Neural cell (in vitro differentiated cells): ENCODE measurements around the gene OFD1. TPM values are rescaled to one million over a fixed set of nuclear protein-coding genes. Genes with fewer than 3 reads are reported as not detected.

Experiments used
- H2AFZ ChIP-seq: fragments of 200-600, 300-800 bp; sonication (generic), shearing (Covaris generic); 2 replicates; pipeline ENCODE4 v1.6.0; 2014; ENCODE audit warnings: low read depth, mild to moderate bottlenecking, antibody characterized with exemption, low read length, moderate library complexity
- H3F3A ChIP-seq: fragments of 200-600 bp; shearing (Covaris generic); 2 replicates; pipeline ENCODE4 v1.6.1; 2016; ENCODE audit warnings: mild to moderate bottlenecking, moderate library complexity, mixed read lengths, antibody characterized with exemption, low read length; ENCODE audit not compliant: insufficient read depth, poor library complexity, severe bottlenecking
- H3K27ac ChIP-seq: fragments of 200-600, 300-800 bp; sonication (generic), shearing (Covaris generic); 2 replicates; pipeline ENCODE4 v1.5.1; 2014; ENCODE audit warnings: mild to moderate bottlenecking, low read length, moderate library complexity
- H3K27me3 ChIP-seq: fragments of 300-800, 200-600 bp; sonication (generic), shearing (Covaris generic); 2 replicates; pipeline ENCODE4 v1.6.0; 2014; ENCODE audit warnings: mild to moderate bottlenecking, low read depth, low read length, moderate library complexity; ENCODE audit not compliant: insufficient read depth
- H3K36me3 ChIP-seq: fragments of 300-800, 200-600 bp; sonication (generic), shearing (Covaris generic); 2 replicates; pipeline ENCODE4 v1.5.1; 2014; ENCODE audit warnings: mild to moderate bottlenecking, antibody characterized with exemption, low read length, moderate library complexity; ENCODE audit not compliant: insufficient read depth
- H3K4me2 ChIP-seq: fragments of 300-800, 200-600 bp; sonication (generic), shearing (Covaris generic); 2 replicates; pipeline ENCODE4 v1.6.0; 2014; ENCODE audit warnings: mild to moderate bottlenecking, low read length
- H3K4me3 ChIP-seq: fragments of 300-800, 200-600 bp; sonication (generic), shearing (Covaris generic); 2 replicates; pipeline ENCODE4 v1.5.1; 2014; ENCODE audit warnings: mild to moderate bottlenecking, low read length, moderate library complexity
- H3K79me2 ChIP-seq: fragments of 200-600 bp; shearing (Covaris generic); replicated peaks from 2 replicates; pipeline ENCODE4 v1.6.0; 2014; ENCODE audit warnings: mild to moderate bottlenecking, low read length, moderate library complexity; ENCODE audit not compliant: insufficient read depth
- H3K9ac ChIP-seq: fragments of 300-800, 200-600 bp; sonication (generic), shearing (Covaris generic); 2 replicates; pipeline ENCODE4 v1.6.1; 2016; ENCODE audit warnings: mild to moderate bottlenecking, low read length, mixed read lengths
- H3K9me2 ChIP-seq: fragments of 200-600 bp; shearing (Covaris generic); 2 replicates; pipeline ENCODE4 v1.6.1; 2016; ENCODE audit warnings: mild to moderate bottlenecking, low read length, mixed read lengths; ENCODE audit not compliant: insufficient read depth
- H3K9me3 ChIP-seq: fragments of 200-600, 300-800 bp; sonication (generic), shearing (Covaris generic); 2 replicates; pipeline ENCODE4 v1.6.1; 2016; ENCODE audit warnings: mild to moderate bottlenecking, mixed run types, low read length, moderate library complexity, mixed read lengths
- H4K20me1 ChIP-seq: fragments of 200-600 bp; shearing (Covaris generic); 2 replicates; pipeline ENCODE4 v1.6.1; 2016; ENCODE audit warnings: mild to moderate bottlenecking, mixed run types; ENCODE audit not compliant: insufficient read depth
- EP300 ChIP-seq: fragments of 450-650 bp; conservative IDR thresholded peaks from 2 replicates; pipeline ENCODE4 v1.6.1; 2014; ENCODE audit warnings: antibody characterized with exemption, mild to moderate bottlenecking, moderate library complexity; ENCODE audit not compliant: poor library complexity, severe bottlenecking
- EZH2 ChIP-seq: fragments of 200-600, 300-800 bp; shearing (Covaris generic), sonication (generic); IDR thresholded peaks from 2 replicates; pipeline ENCODE4 v1.6.1; 2014; ENCODE audit warnings: antibody characterized with exemption, low read length, borderline replicate concordance, mild to moderate bottlenecking; ENCODE audit not compliant: insufficient read depth, poor library complexity, severe bottlenecking
- MXI1 ChIP-seq: fragments of 450-650 bp; conservative IDR thresholded peaks from 2 replicates; pipeline ENCODE4 v1.6.1; 2014; ENCODE audit warnings: antibody characterized with exemption, mild to moderate bottlenecking; ENCODE audit not compliant: poor library complexity, severe bottlenecking
- POLR2AphosphoS5 ChIP-seq: IDR thresholded peaks from 2 replicates; pipeline ENCODE4 v1.6.1; 2012
- RAD21 ChIP-seq: fragments of 450-650 bp; conservative IDR thresholded peaks from 2 replicates; pipeline ENCODE4 v1.6.1; 2014; ENCODE audit warnings: antibody characterized with exemption, mild to moderate bottlenecking, moderate library complexity
- SMC3 ChIP-seq: fragments of 450-650 bp; conservative IDR thresholded peaks from 2 replicates; pipeline ENCODE4 v1.6.1; 2014; ENCODE audit warnings: antibody characterized with exemption, mild to moderate bottlenecking, moderate library complexity; ENCODE audit not compliant: poor library complexity
- TAF1 ChIP-seq: IDR thresholded peaks from 2 replicates; pipeline ENCODE4 v1.6.1; 2012; ENCODE audit warnings: low read depth
- polyA plus RNA-seq: library from polyadenylated mRNA; depleted of rRNA; stranded (reverse); fragments of >200 nt; gene quantifications from 2 replicates; pipeline ENCODE4 v1.2.3, GENCODE V29; 2014
- TF ChIP-seq, protein P1 (sequence below): IDR thresholded peaks from 2 replicates; pipeline ENCODE4 v1.6.1; 2012; ENCODE audit warnings: borderline replicate concordance
- TF ChIP-seq, protein P2 (sequence below): fragments of 450-650 bp; IDR thresholded peaks from 2 replicates; pipeline ENCODE4 v1.5.1; 2014; ENCODE audit warnings: antibody characterized with exemption, mild to moderate bottlenecking, moderate library complexity; ENCODE audit not compliant: poor library complexity, severe bottlenecking

The OFD1 gene
- polyA plus RNA-seq, 1 donor from 2014 or later, result 35.1 TPM

DNA sequence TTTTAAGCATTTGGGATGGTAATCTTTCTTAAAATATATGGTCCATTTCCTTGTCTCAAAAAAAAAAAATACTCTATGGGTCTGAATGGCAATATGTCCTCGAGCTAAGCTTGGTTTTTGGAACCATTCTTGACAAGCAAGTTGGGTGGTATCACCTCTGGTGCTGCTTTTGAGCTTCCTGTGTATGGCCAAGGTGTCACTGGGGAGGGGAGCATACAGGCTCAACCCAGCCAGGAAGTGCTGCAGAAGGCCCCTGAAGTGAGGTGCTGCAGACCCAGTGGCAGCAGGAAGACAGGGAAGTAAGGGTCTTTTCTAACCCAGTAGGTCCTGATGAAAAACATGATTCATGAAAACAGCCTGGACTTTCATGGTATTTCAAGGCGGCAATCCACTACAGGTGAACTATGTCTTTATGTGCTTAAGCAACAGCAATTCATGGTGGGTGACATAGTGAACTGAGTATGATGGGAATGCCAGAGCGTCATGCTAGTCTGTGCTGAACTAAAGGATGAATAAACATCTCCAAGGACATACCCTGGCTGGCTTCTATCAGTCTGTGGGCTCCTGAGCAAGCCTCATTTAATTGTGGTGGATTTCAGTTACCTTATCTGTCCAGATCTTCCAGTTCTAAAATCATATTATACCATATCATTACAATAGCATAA lies 15.2 kb upstream of the OFD1 start:
- peaks cover 7% of the 10 kb centered on the region for H3K36me3 ChIP-seq
- no peaks in the 10 kb centered on the region for H4K20me1 ChIP-seq
- no peaks in the 10 kb centered on the region for H3K9me2 ChIP-seq
- H3K9me3 ChIP-seq, result no peaks in the 10 kb centered on the region
- no peak overlapping the region for H3K4me2 ChIP-seq
- no peaks in the 10 kb centered on the region for H3F3A ChIP-seq
- no peak overlapping the region for H3K9ac ChIP-seq
- H3K79me2 ChIP-seq, result peaks cover 4% of the 10 kb centered on the region
- H3K27ac ChIP-seq, result no peak overlapping the region
- H3K4me3 ChIP-seq, result no peak overlapping the region
- H3K27me3 ChIP-seq, result no peaks in the 10 kb centered on the region
- H2AFZ ChIP-seq, result no peak overlapping the region
- TF ChIP-seq, protein P1, sequence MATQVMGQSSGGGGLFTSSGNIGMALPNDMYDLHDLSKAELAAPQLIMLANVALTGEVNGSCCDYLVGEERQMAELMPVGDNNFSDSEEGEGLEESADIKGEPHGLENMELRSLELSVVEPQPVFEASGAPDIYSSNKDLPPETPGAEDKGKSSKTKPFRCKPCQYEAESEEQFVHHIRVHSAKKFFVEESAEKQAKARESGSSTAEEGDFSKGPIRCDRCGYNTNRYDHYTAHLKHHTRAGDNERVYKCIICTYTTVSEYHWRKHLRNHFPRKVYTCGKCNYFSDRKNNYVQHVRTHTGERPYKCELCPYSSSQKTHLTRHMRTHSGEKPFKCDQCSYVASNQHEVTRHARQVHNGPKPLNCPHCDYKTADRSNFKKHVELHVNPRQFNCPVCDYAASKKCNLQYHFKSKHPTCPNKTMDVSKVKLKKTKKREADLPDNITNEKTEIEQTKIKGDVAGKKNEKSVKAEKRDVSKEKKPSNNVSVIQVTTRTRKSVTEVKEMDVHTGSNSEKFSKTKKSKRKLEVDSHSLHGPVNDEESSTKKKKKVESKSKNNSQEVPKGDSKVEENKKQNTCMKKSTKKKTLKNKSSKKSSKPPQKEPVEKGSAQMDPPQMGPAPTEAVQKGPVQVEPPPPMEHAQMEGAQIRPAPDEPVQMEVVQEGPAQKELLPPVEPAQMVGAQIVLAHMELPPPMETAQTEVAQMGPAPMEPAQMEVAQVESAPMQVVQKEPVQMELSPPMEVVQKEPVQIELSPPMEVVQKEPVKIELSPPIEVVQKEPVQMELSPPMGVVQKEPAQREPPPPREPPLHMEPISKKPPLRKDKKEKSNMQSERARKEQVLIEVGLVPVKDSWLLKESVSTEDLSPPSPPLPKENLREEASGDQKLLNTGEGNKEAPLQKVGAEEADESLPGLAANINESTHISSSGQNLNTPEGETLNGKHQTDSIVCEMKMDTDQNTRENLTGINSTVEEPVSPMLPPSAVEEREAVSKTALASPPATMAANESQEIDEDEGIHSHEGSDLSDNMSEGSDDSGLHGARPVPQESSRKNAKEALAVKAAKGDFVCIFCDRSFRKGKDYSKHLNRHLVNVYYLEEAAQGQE, result no peak

DNA sequence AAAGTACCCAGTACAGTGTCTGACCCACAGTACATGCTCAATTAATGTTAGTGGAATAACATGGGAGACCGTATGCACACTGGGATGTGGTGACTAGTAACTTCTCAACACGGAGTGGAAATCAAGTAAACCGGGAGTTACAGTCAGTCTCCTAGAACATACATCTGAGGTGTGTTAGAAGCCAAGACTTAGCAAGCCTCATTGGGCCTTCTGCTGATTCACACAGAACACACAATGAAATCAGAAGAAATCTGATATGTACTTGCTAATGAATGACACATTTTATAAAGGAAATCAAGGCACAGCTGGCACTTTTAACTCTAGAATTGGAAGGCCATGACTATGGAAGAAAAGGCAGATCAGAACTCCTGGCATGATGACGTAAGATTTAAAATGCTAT lies 13.2 kb upstream of the OFD1 start:
- no peaks in the 10 kb centered on the region for H3K9me3 ChIP-seq
- peaks cover 4% of the 10 kb centered on the region for H3K79me2 ChIP-seq
- no peaks in the 10 kb centered on the region for H4K20me1 ChIP-seq
- H3K4me2 ChIP-seq, result no peak overlapping the region
- no peaks in the 10 kb centered on the region for H3F3A ChIP-seq
- TF ChIP-seq POLR2AphosphoS5, result no peak
- TF ChIP-seq EP300, result no peak
- no peak for TF ChIP-seq RAD21
- no peak for TF ChIP-seq EZH2
- TF ChIP-seq SMC3, result no peak
- TF ChIP-seq, protein P2, sequence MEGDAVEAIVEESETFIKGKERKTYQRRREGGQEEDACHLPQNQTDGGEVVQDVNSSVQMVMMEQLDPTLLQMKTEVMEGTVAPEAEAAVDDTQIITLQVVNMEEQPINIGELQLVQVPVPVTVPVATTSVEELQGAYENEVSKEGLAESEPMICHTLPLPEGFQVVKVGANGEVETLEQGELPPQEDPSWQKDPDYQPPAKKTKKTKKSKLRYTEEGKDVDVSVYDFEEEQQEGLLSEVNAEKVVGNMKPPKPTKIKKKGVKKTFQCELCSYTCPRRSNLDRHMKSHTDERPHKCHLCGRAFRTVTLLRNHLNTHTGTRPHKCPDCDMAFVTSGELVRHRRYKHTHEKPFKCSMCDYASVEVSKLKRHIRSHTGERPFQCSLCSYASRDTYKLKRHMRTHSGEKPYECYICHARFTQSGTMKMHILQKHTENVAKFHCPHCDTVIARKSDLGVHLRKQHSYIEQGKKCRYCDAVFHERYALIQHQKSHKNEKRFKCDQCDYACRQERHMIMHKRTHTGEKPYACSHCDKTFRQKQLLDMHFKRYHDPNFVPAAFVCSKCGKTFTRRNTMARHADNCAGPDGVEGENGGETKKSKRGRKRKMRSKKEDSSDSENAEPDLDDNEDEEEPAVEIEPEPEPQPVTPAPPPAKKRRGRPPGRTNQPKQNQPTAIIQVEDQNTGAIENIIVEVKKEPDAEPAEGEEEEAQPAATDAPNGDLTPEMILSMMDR, result no peak
- TF ChIP-seq, protein P1, result no peak
- no peak for TF ChIP-seq MXI1
- TF ChIP-seq TAF1, result no peak
- H3K27ac ChIP-seq, result no peak overlapping the region
- H3K27me3 ChIP-seq, result no peaks in the 10 kb centered on the region
- H3K9me2 ChIP-seq, result no peaks in the 10 kb centered on the region
- H2AFZ ChIP-seq, result no peak overlapping the region
- peaks cover 1% of the 10 kb centered on the region for H3K36me3 ChIP-seq
- H3K4me3 ChIP-seq, result no peak overlapping the region
- no peak overlapping the region for H3K9ac ChIP-seq
